Left ventricle myocardium inferior (tissue), 1 donor: ENCODE results near the gene DLK1. TPM values are rescaled to one million over a fixed set of nuclear protein-coding genes. Genes with fewer than 3 reads are reported as not detected.

ENCODE experiments used
- DNase-seq: peaks from one replicate; pipeline ENCODE4 v3.0.0-alpha.2; 2020
- H3K27ac ChIP-seq: fragments of 200-600 bp; replicated peaks from 2 replicates; pipeline ENCODE4 v1.8.0; 2021
- H3K27me3 ChIP-seq: fragments of 200-600 bp; 2 replicates; pipeline ENCODE4 v1.8.0; 2021; ENCODE audit warnings: low read depth
- H3K36me3 ChIP-seq: fragments of 200-600 bp; 2 replicates; pipeline ENCODE4 v1.8.0; 2021
- H3K4me1 ChIP-seq: fragments of 200-600 bp; 2 replicates; pipeline ENCODE4 v1.8.0; 2021
- H3K4me3 ChIP-seq: fragments of 200-600 bp; 2 replicates; pipeline ENCODE4 v1.8.0; 2021; ENCODE audit warnings: mild to moderate bottlenecking, moderate library complexity
- H3K9me3 ChIP-seq: fragments of 200-600 bp; replicated peaks from 2 replicates; pipeline ENCODE4 v1.8.0; 2021
- intact Hi-C: fragments of 100-400 bp; cut with micrococcal nuclease; formaldehyde crosslinking; loops from one replicate; pipeline ENCODE4 v1.11.0; 2022
- total RNA-seq: library from RNA; stranded (reverse); fragmentation: NEBNext Ultra II Directional; extraction: Animal tissue kit (Norgen Biotek cat#: 25700); gene quantifications from one replicate; pipeline ENCODE4 v1.2.1, GENCODE V29; 2021
- TF ChIP-seq, protein P1 (sequence below): fragments of 200-600 bp; IDR thresholded peaks from 2 replicates; pipeline ENCODE4 v1.8.0; 2021; ENCODE audit warnings: antibody characterized with exemption, mild to moderate bottlenecking, borderline replicate concordance
- donor health status: DM: no; HTN: yes; CAD: no; lungs with severe emphysema.

Gene DLK1
- total RNA-seq, 1 donor from 2014 or later: 2.8 TPM

DNA sequence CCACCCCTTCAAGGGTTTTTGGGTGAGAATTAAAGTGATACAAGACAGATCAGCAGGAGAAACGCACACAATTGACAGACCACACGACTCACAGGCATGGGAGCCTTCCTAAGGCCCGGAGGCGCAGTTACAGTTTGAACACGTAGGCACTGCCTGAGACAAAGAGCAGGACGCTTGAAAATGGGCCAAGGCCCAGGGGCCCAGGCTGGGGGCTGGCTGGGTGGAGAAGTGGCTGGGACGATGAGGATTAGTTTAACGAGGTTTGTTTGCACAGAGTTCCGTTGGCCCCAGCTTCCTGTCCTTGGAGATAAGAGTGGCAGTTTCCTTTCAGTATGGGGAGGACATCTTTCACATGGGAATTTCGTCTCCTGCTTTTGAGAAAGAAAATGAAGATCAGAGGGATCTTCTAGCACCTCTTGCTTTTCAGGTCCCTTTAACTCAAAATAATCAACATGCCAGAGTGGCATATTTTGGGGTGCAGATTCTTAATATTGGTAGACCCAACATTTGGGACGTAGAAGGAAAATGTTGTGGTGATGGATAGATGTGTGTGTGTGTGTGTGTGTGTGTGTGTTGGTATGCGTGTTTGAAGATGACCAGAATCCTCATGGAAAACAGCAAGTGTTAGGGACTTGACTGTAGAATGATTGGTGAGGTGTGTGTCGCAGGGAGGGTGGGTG lies 44.6 kb downstream of the DLK1 start:
- no peak for DNase-seq
- no peaks in the 10 kb centered on the region for H3K36me3 ChIP-seq

DNA sequence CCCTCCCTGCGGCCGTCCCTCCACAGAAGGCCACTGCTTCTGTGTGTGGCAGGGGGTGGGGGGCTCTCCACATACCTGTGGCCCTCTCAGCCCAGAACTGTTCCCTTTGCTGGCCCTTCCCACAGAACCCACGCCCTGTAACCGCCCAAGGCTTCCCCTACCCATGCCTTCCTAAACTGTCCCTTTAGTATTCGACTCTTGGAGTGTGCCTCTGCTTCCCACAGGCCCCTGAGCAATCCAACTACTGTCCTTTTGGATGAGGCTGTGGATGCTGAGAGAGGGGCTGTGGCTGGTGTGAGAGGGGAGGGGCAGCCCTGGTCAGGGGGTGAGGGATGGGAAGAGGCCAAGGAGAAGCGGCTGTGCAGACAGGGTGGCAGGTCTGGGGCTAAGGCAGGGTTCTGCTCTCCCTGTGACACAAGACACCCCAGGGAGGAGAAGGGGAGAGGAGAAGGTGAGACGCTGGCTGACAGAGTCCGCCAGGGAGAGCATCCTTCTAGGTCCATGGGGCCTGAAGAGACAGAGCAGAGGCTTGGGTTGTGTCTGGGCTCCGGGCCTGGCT lies 46.0 kb downstream of the DLK1 start:
- Histone ChIP-seq H3K27me3 (peaks cover 76% of the 10 kb centered on the region), H3K36me3 (no peaks in the 10 kb centered on the region), H3K4me1 (no peaks in the 10 kb centered on the region), H3K4me3 (no peak overlapping the region), H3K9me3 (peaks cover 10% of the 10 kb centered on the region), H3K27ac (no peak overlapping the region)
- TF ChIP-seq, protein P1, sequence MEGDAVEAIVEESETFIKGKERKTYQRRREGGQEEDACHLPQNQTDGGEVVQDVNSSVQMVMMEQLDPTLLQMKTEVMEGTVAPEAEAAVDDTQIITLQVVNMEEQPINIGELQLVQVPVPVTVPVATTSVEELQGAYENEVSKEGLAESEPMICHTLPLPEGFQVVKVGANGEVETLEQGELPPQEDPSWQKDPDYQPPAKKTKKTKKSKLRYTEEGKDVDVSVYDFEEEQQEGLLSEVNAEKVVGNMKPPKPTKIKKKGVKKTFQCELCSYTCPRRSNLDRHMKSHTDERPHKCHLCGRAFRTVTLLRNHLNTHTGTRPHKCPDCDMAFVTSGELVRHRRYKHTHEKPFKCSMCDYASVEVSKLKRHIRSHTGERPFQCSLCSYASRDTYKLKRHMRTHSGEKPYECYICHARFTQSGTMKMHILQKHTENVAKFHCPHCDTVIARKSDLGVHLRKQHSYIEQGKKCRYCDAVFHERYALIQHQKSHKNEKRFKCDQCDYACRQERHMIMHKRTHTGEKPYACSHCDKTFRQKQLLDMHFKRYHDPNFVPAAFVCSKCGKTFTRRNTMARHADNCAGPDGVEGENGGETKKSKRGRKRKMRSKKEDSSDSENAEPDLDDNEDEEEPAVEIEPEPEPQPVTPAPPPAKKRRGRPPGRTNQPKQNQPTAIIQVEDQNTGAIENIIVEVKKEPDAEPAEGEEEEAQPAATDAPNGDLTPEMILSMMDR: no peak
- DNase-seq: no peak
- intact Hi-C loops: no loop called here

More for the DNA sequence above, 44.6 kb downstream of the DLK1 start:
- Histone ChIP-seq H3K4me3 (no peak overlapping the region), H3K9me3 (peaks cover 10% of the 10 kb centered on the region), H3K27me3 (peaks cover 78% of the 10 kb centered on the region), H3K4me1 (no peaks in the 10 kb centered on the region), H3K27ac (no peak overlapping the region)
- intact Hi-C loops: no loop called here
- TF ChIP-seq, protein P1: no peak

DNA sequence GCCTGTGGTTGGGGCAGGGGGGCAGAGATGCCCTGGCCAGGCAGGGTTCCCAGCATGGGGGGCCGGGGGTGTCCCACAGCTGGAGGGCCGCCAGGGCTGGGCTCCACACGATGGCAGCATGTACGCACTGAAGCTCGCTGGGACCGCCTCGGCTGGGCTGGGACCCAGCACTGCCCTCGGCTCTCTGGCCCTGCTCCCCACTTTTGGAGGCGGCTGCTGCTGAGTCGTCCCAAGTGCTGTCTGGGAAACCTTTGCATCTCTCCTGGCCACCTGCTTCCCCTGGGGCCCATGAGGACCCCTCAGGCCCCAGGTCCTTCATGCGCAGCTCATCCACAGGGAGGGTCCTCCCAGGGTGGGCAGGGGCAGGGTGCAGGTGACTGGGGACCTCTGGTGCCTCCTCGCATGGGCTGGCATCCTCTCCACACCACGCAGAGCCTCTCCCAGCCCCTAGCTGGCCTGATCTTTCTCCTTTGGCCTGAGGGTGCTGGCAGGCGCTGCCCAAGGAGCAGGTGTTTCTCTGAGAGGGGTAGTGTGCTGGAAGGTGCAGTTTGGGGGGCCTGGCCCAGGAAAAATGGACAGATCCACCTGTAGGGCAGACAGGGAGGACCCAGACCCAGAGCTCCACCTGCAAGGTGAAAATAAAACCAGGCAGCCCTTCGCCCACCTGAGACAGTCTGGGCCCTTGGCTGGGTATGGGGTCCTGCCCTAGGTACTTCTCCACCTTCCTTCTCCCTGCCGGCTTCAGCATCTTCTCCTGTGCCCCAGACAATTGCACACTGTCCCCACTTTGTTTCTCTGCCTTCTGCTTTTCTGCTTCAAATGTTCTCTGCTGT lies 46.9 kb downstream of the DLK1 start:
- TF ChIP-seq, protein P1: no peak
- H3K9me3 ChIP-seq: peaks cover 10% of the 10 kb centered on the region
- H3K27me3 ChIP-seq: peaks cover 70% of the 10 kb centered on the region
- no peaks in the 10 kb centered on the region for H3K36me3 ChIP-seq
- no peaks in the 10 kb centered on the region for H3K4me1 ChIP-seq
- no peak overlapping the region for H3K27ac ChIP-seq
- H3K4me3 ChIP-seq: no peak overlapping the region
- no peak for DNase-seq
- intact Hi-C loops: no loop called here

DNA sequence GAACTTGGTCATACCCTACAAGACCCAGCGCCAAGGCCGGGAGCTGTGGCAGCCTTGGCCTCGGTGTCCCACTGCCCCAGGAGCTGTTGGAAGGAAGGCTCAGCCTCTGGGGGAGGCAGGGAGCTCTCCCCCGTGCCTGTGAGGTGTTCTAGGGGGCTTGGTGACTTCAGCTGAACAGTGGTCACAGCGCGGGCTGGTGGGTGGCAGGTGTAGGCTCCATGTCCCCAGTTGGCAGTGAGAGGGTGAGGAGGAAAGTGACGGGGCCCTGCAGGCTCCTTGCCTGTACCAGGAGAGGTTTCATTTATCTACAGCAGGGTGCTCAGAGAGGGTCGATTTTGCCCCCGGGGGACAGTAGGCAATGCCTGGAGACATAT lies 47.5 kb downstream of the DLK1 start:
- no peak for DNase-seq
- no peak overlapping the region for H3K4me3 ChIP-seq
- no peaks in the 10 kb centered on the region for H3K4me1 ChIP-seq
- no peaks in the 10 kb centered on the region for H3K36me3 ChIP-seq
- H3K27me3 ChIP-seq: peaks cover 70% of the 10 kb centered on the region
- no peak overlapping the region for H3K27ac ChIP-seq
- TF ChIP-seq, protein P1: no peak
- intact Hi-C loops: no loop called here
- peaks cover 10% of the 10 kb centered on the region for H3K9me3 ChIP-seq

DNA sequence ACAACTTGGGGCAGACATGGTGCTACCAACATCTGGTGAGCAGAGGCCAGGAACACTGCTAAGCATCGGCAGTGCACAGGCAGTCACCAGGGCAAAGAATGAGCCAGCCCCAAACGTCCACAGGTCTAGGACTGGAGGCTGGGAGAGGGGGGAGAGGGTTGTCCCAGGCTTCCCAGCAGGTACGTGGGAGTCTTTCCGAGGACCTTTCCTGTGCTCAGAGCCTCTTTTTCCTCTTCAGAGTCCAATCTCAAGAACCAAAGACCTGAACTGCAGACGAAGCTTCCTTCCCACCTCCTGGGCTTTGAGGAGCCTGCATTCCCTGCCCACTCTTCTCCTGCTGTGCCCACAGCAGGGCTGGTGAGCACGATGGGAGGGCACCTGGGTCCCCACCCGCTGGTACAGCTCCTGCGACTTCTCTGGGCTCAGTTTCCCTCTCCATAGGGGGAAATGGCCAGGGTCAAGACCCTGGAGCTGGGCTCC lies 48.7 kb downstream of the DLK1 start:
- H3K36me3 ChIP-seq: no peaks in the 10 kb centered on the region
- H3K27me3 ChIP-seq: peaks cover 70% of the 10 kb centered on the region
- intact Hi-C loops: no loop called here
- H3K4me1 ChIP-seq: no peaks in the 10 kb centered on the region
- TF ChIP-seq, protein P1: no peak
- no peak overlapping the region for H3K4me3 ChIP-seq
- no peak for DNase-seq
- H3K27ac ChIP-seq: no peak overlapping the region
- H3K9me3 ChIP-seq: peaks cover 10% of the 10 kb centered on the region
